HepG2 (cell line): ENCODE data around the gene SHISA5. TPM values are rescaled to one million over a fixed set of nuclear protein-coding genes. Genes with fewer than 3 reads are reported as not detected.

ENCODE experiments used
- ATAC-seq: fragments of 200-7000 bp; cut with Tn5 transposase; 3 replicates; pipeline ENCODE4 v1.9.1; 2020; ENCODE audit warnings: mild to moderate bottlenecking, moderate library complexity
- BruUV-seq: library from RNA; stranded (reverse); fragments of 400-500 nt; replicated peaks from 2 replicates; lab custom pipeline; 2021; lab: Mats Ljungman, UMichigan
- CTCF ChIA-PET: fragments of 300-600 bp; formaldehyde crosslinking; extraction: SDS; loops from one replicate; lab custom pipeline; 2021; ENCODE audit warnings: low total read pairs, inconsistent platforms, low intra/inter-chr PET ratio; lab: Yijun Ruan, JAX
- POLR2A ChIA-PET: fragments of 350-600 bp; sonication (Branson Sonifier 250); formaldehyde crosslinking; loops from one replicate; lab custom pipeline; 2020; ENCODE audit warnings: antibody characterized with exemption, inconsistent platforms; lab: Yijun Ruan, JAX
- DNase-seq: peaks from one replicate; pipeline ENCODE4 v3.0.0-alpha.2; 2015; ENCODE audit warnings: low spot score
- FAIRE-seq: peaks from 3 replicates; lab custom pipeline; 2011; peaks lifted over from hg19 to GRCh38; lab: Jason Lieb, UNC
- H2AFZ ChIP-seq: one replicate; pipeline ENCODE4 v1.6.1; 2011; ENCODE audit warnings: low read length, inconsistent platforms
- H3K27ac ChIP-seq: fragments of 300-600 bp; 3 replicates; pipeline ENCODE4 v1.8.0; 2011; ENCODE audit warnings: mixed run types, mild to moderate bottlenecking, mixed read lengths, low read length, inconsistent platforms; ENCODE audit not compliant: insufficient read depth; ENCODE audit errors: extremely low read length
- H3K27me3 ChIP-seq, 2 experiments: fragments of 200-600 bp in 1 of 2; 2 replicates in 1 of 2; 3 replicates in 1 of 2; pipeline versions ENCODE4 v1.6.0 to v1.8.0; 2011; ENCODE audit warnings: low read length in 2 of 2, mild to moderate bottlenecking in 2 of 2, moderate library complexity in 2 of 2, inconsistent platforms in 1 of 2; ENCODE audit not compliant: insufficient read depth in 2 of 2, control insufficient read depth in 1 of 2
- H3K36me3 ChIP-seq, 2 experiments: fragments of 200-600 bp in 1 of 2; replicated peaks in 1 of 2; 2 replicates in 1 of 2; 3 replicates in 1 of 2; pipeline versions ENCODE4 v1.5.1 to v1.8.0; 2011; ENCODE audit warnings: low read length in 2 of 2, inconsistent platforms in 1 of 2; ENCODE audit not compliant: insufficient read depth in 2 of 2, control insufficient read depth in 1 of 2
- H3K4me1 ChIP-seq: 2 replicates; pipeline ENCODE4 v1.5.1; 2012; ENCODE audit warnings: low read length, inconsistent platforms; ENCODE audit not compliant: insufficient read depth
- H3K4me2 ChIP-seq: 2 replicates; pipeline ENCODE4 v1.6.0; 2011; ENCODE audit warnings: low read depth, low read length, inconsistent platforms
- H3K4me3 ChIP-seq, 3 experiments: fragments of 200-600 bp in 1 of 3; sonication (generic), shearing (Covaris generic) in 1 of 3; replicated peaks in 1 of 3; 2 replicates each; pipeline ENCODE4 v1.5.1; 2011 to 2016; ENCODE audit warnings: low read length in 3 of 3, inconsistent platforms in 2 of 3, low read depth in 2 of 3, mild to moderate bottlenecking in 2 of 3, control low read depth in 1 of 3, mixed read lengths in 1 of 3; ENCODE audit not compliant: insufficient read depth in 1 of 3
- H3K79me2 ChIP-seq: one replicate; pipeline ENCODE4 v1.6.1; 2011; ENCODE audit warnings: low read length, inconsistent platforms; ENCODE audit not compliant: insufficient read depth
- H3K9ac ChIP-seq: 2 replicates; pipeline ENCODE4 v1.6.0; 2011; ENCODE audit warnings: mild to moderate bottlenecking, low read depth, low read length, inconsistent platforms; ENCODE audit not compliant: insufficient read depth
- H3K9me3 ChIP-seq: 2 replicates; pipeline ENCODE4 v1.5.1; 2012; ENCODE audit warnings: mild to moderate bottlenecking, low read length
- H4K20me1 ChIP-seq: 2 replicates; pipeline ENCODE4 v1.6.0; 2011; ENCODE audit warnings: inconsistent platforms, mild to moderate bottlenecking, low read length, moderate library complexity; ENCODE audit not compliant: insufficient read depth
- ARNT ChIP-seq: fragments of 450-650 bp; IDR thresholded peaks from 2 replicates; pipeline ENCODE4 v1.6.1; 2017
- ELF1 ChIP-seq: sonication (generic); formaldehyde crosslinking; IDR thresholded peaks from 2 replicates; pipeline ENCODE4 v1.4.0; 2020; ENCODE audit warnings: missing genetic modification reagents
- NR2F1 ChIP-seq, 2 experiments: fragments of 450-650 bp in 1 of 2; formaldehyde crosslinking in 1 of 2; IDR thresholded peaks; 2 replicates each; pipeline versions ENCODE4 v1.5.0 to v1.6.1; 2016 to 2020; ENCODE audit warnings: mild to moderate bottlenecking in 1 of 2, missing compliant biosample characterization in 1 of 2, missing genetic modification reagents in 1 of 2, moderate library complexity in 1 of 2
- RBFOX2 ChIP-seq: fragments of 200-400 bp; formaldehyde crosslinking; IDR thresholded peaks from 2 replicates; pipeline ENCODE4 v1.6.1; 2017; ENCODE audit warnings: low read depth, mild to moderate bottlenecking, low read length
- WGBS: methylation state at CpG from one replicate; pipeline ENCODE4 v1.1.6; 2017; ENCODE audit warnings: low lambda C conversion rate; 5-methylcytosine and 5-hydroxymethylcytosine counted together
- in situ Hi-C: cut with HindIII; loops from 2 replicates; pipeline ENCODE4 v1.10.0; 2017; ENCODE audit warnings: low pct_unique_long_range_greater_than_20kb; ENCODE audit not compliant: extremely low pct_ligation_motif_present
- intact Hi-C: fragments of 100-400 bp; cut with micrococcal nuclease; formaldehyde crosslinking; loops from one replicate; pipeline ENCODE4 v1.10.0; 2022; ENCODE audit not compliant: unreplicated experiment
- polyA plus RNA-seq, 8 experiments: library from polyadenylated mRNA; depleted of rRNA in 3 of 8; stranded (reverse) in 7 of 8; unstranded in 1 of 8; fragments of >200 nt; fragmentation: Illumina TruSeq in 4 of 8; extraction: Trizol in 4 of 8; gene quantifications; 2 replicates each; pipeline versions ENCODE4 v1.2.1 to v1.2.3, GENCODE V29; 2011 to 2016; ENCODE audit warnings: low read depth in 4 of 8, missing spikeins in 1 of 8, mixed read lengths in 1 of 8; ENCODE audit not compliant: insufficient read depth in 1 of 8
- total RNA-seq, 5 experiments: library from RNA; depleted of rRNA; stranded (reverse); fragments of >200 nt; fragmentation: Illumina TruSeq; extraction: Trizol; gene quantifications; 2 replicates each; pipeline ENCODE4 v1.2.3, GENCODE V29; 2016; ENCODE audit warnings: low read depth in 1 of 5
- TF ChIP-seq, protein P1 (sequence below): sonication (generic); formaldehyde crosslinking; IDR thresholded peaks from 2 replicates; pipeline ENCODE4 v1.5.1; 2020; ENCODE audit warnings: mild to moderate bottlenecking, missing genetic modification reagents, borderline replicate concordance
- TF ChIP-seq, protein P2 (sequence below): sonication (generic); formaldehyde crosslinking; IDR thresholded peaks from 2 replicates; pipeline ENCODE4 v1.5.1; 2020; ENCODE audit warnings: mild to moderate bottlenecking, missing genetic modification reagents, moderate library complexity

Gene SHISA5
- total and polyA plus RNA-seq, 2 of the 13 experiments (the other 11 are each of a cell fraction or from before 2014, with no cell fraction given) = 75.8 to 91.4 TPM

DNA sequence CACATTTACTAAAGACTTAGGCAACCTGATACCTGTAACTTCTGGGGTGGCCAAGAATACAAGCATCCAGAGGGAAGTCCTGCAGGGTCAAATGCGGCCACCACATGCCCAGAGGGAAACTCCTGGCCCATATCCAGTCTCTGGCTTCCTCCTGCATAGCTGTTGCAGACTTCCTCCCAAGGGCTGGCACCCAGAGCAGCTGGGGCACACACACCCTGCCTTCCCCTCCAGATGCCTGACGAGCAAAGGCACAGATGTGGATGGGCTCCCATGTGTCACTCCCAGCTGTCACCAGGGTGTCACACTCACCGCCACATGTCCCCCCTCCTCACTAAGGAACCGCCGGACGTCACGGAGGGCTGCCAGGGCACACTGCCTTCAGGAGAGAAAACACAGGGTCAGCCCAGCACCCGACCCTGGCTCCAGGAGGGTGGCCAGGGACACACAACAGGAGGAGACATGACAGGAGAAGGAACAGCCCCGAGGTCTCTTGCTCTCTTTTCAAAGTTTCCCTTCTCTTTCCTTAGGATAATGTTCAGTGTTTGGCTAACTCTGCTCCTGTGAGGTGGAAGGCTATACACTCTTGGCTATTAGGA, 39.4 kb upstream of the SHISA5 start:
- 0 out of 2 replicates have a peak, but pooled peaks cover 2% of the 10 kb centered on the region for H4K20me1 ChIP-seq
- H3K4me3 ChIP-seq = no peak overlapping the region
- no peaks in the 10 kb centered on the region for H3K27me3 ChIP-seq
- no peak overlapping the region for H3K27ac ChIP-seq
- ChIA-PET CTCF (no interaction called here), POLR2A (no interaction called here)
- no peak overlapping the region for H2AFZ ChIP-seq
- H3K9me3 ChIP-seq = no peaks in the 10 kb centered on the region
- WGBS = 95% methylated on average over 2 of the region's 9 CpGs
- TF ChIP-seq, protein P1, sequence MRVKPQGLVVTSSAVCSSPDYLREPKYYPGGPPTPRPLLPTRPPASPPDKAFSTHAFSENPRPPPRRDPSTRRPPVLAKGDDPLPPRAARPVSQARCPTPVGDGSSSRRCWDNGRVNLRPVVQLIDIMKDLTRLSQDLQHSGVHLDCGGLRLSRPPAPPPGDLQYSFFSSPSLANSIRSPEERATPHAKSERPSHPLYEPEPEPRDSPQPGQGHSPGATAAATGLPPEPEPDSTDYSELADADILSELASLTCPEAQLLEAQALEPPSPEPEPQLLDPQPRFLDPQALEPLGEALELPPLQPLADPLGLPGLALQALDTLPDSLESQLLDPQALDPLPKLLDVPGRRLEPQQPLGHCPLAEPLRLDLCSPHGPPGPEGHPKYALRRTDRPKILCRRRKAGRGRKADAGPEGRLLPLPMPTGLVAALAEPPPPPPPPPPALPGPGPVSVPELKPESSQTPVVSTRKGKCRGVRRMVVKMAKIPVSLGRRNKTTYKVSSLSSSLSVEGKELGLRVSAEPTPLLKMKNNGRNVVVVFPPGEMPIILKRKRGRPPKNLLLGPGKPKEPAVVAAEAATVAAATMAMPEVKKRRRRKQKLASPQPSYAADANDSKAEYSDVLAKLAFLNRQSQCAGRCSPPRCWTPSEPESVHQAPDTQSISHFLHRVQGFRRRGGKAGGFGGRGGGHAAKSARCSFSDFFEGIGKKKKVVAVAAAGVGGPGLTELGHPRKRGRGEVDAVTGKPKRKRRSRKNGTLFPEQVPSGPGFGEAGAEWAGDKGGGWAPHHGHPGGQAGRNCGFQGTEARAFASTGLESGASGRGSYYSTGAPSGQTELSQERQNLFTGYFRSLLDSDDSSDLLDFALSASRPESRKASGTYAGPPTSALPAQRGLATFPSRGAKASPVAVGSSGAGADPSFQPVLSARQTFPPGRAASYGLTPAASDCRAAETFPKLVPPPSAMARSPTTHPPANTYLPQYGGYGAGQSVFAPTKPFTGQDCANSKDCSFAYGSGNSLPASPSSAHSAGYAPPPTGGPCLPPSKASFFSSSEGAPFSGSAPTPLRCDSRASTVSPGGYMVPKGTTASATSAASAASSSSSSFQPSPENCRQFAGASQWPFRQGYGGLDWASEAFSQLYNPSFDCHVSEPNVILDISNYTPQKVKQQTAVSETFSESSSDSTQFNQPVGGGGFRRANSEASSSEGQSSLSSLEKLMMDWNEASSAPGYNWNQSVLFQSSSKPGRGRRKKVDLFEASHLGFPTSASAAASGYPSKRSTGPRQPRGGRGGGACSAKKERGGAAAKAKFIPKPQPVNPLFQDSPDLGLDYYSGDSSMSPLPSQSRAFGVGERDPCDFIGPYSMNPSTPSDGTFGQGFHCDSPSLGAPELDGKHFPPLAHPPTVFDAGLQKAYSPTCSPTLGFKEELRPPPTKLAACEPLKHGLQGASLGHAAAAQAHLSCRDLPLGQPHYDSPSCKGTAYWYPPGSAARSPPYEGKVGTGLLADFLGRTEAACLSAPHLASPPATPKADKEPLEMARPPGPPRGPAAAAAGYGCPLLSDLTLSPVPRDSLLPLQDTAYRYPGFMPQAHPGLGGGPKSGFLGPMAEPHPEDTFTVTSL (CRISPR knock-in tag) = no peak
- TF ChIP-seq RBFOX2 = peak; percentile 46; the same call in 1 of the 2 replicates
- TF ChIP-seq ELF1 (CRISPR knock-in tag) = no peak
- TF ChIP-seq ARNT = no peak
- TF ChIP-seq NR2F1 (CRISPR knock-in tag; IDR thresholded peaks at IDR 0.05) = no peak
- TF ChIP-seq, protein P2, sequence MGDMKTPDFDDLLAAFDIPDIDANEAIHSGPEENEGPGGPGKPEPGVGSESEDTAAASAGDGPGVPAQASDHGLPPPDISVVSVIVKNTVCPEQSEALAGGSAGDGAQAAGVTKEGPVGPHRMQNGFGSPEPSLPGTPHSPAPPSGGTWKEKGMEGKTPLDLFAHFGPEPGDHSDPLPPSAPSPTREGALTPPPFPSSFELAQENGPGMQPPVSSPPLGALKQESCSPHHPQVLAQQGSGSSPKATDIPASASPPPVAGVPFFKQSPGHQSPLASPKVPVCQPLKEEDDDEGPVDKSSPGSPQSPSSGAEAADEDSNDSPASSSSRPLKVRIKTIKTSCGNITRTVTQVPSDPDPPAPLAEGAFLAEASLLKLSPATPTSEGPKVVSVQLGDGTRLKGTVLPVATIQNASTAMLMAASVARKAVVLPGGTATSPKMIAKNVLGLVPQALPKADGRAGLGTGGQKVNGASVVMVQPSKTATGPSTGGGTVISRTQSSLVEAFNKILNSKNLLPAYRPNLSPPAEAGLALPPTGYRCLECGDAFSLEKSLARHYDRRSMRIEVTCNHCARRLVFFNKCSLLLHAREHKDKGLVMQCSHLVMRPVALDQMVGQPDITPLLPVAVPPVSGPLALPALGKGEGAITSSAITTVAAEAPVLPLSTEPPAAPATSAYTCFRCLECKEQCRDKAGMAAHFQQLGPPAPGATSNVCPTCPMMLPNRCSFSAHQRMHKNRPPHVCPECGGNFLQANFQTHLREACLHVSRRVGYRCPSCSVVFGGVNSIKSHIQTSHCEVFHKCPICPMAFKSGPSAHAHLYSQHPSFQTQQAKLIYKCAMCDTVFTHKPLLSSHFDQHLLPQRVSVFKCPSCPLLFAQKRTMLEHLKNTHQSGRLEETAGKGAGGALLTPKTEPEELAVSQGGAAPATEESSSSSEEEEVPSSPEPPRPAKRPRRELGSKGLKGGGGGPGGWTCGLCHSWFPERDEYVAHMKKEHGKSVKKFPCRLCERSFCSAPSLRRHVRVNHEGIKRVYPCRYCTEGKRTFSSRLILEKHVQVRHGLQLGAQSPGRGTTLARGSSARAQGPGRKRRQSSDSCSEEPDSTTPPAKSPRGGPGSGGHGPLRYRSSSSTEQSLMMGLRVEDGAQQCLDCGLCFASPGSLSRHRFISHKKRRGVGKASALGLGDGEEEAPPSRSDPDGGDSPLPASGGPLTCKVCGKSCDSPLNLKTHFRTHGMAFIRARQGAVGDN (CRISPR knock-in tag) = 0 out of 2 replicates have a peak, but pooled peaks have one; percentile 20
- no peaks in the 10 kb centered on the region for H3K79me2 ChIP-seq
- H3K36me3 ChIP-seq = peaks cover 40 to 80% of the 10 kb centered on the region in 2 experiments
- H3K4me1 ChIP-seq = peaks cover 14% of the 10 kb centered on the region
- intact Hi-C loops = no loop called here
- in situ Hi-C loops = no loop called here
- FAIRE-seq (no peak), DNase-seq (no peak), ATAC-seq (no peak)
- H3K9ac ChIP-seq = no peak overlapping the region
- H3K4me2 ChIP-seq = no peak overlapping the region
- BruUV-seq = no TSS peak
